Spinal cord (tissue), 10 donors: ENCODE data around the gene IST1. TPM values are rescaled to one million over a fixed set of nuclear protein-coding genes. Genes with fewer than 3 reads are reported as not detected.

ENCODE experiments used
- DNase-seq, 6 donors: peaks; one replicate each; pipeline versions ENCODE4 v3.0.0 to v3.0.0-alpha.2; 2013 to 2015; ENCODE audit warnings: low spot score in 6 of 6, low read depth in 4 of 6
- H3K27ac ChIP-seq: one replicate; pipeline ENCODE4 v1.5.1; 2013; ENCODE audit warnings: low read depth, low read length, control low read depth
- H3K27me3 ChIP-seq: one replicate; pipeline ENCODE4 v1.6.1; 2013; ENCODE audit warnings: low read length; ENCODE audit not compliant: control insufficient read depth, insufficient read depth
- H3K36me3 ChIP-seq: one replicate; pipeline ENCODE4 v1.6.1; 2013; ENCODE audit warnings: low read length; ENCODE audit not compliant: control insufficient read depth, insufficient read depth
- H3K4me1 ChIP-seq: one replicate; pipeline ENCODE4 v1.6.1; 2013; ENCODE audit warnings: low read length; ENCODE audit not compliant: control insufficient read depth, insufficient read depth
- H3K4me3 ChIP-seq: one replicate; pipeline ENCODE4 v1.5.1; 2013; ENCODE audit warnings: low read depth, low read length, control low read depth
- H3K9me3 ChIP-seq: one replicate; pipeline ENCODE4 v1.6.1; 2013; ENCODE audit warnings: low read length; ENCODE audit not compliant: control insufficient read depth, insufficient read depth
- WGBS: methylation state at CpG from one replicate; pipeline ENCODE4 v1.1.5; 2013; ENCODE audit warnings: missing lambda C conversion rate; ENCODE audit not compliant: insufficient coverage; 5-methylcytosine and 5-hydroxymethylcytosine counted together
- polyA plus RNA-seq, 2 donors: library from polyadenylated mRNA; unstranded; fragments of 120-200 nt; gene quantifications; one replicate each; pipeline ENCODE4 v1.2.1, GENCODE V29; 2013; ENCODE audit not compliant: insufficient read length in 2 of 2
- total RNA-seq, 2 donors: library from RNA; depleted of rRNA in 1 of 2; stranded (reverse); fragments of 120-200 nt in 1 of 2; fragments of >200 nt in 1 of 2; gene quantifications; one replicate each; pipeline versions ENCODE4 v1.2.3 to v1.2.4, GENCODE V29; 2013 to 2014
- donor health status: healthy.

IST1 gene
- total and polyA plus RNA-seq, 4 donors = 159 to 243 (median 192) TPM

- no peaks in the 10 kb centered on the region for H3K4me1 ChIP-seq
- H3K27ac ChIP-seq = no peak overlapping the region
- H3K9me3 ChIP-seq = no peaks in the 10 kb centered on the region
- H3K36me3 ChIP-seq = peaks cover 11% of the 10 kb centered on the region
- H3K27me3 ChIP-seq = no peaks in the 10 kb centered on the region
- no peak overlapping the region for H3K4me3 ChIP-seq
- 100% methylated on average over 1 of the region's 6 CpGs for WGBS
- DNase-seq = no peak
These were observed 17.4 kb downstream of the IST1 start for GRCh38 chr16:71912534-71913275.

- Histone ChIP-seq H3K36me3 (peaks cover 18% of the 10 kb centered on the region), H3K4me1 (no peaks in the 10 kb centered on the region), H3K9me3 (no peaks in the 10 kb centered on the region), H3K4me3 (no peak overlapping the region), H3K27me3 (no peaks in the 10 kb centered on the region), H3K27ac (no peak overlapping the region)
- 41% methylated on average over 2 of the region's 2 CpGs for WGBS
- DNase-seq = no peak
These were observed 19.5 kb downstream of the IST1 start for GRCh38 chr16:71914802-71915201.

- Histone ChIP-seq H3K36me3 (peaks cover 19% of the 10 kb centered on the region), H3K27ac (no peak overlapping the region)
- no CpG with 5 or more reads among the region's 2 CpGs for WGBS
These were observed 20.0 kb downstream of the IST1 start for GRCh38 chr16:71915350-71915749.

GRCh38 chr16:71916397-71916920, 21.1 kb downstream of the IST1 start:
- no peaks in the 10 kb centered on the region for H3K9me3 ChIP-seq
- peaks cover 25% of the 10 kb centered on the region for H3K36me3 ChIP-seq
- no peak for DNase-seq
- H3K27ac ChIP-seq = no peak overlapping the region
- H3K4me3 ChIP-seq = no peak overlapping the region
- no peaks in the 10 kb centered on the region for H3K27me3 ChIP-seq
- WGBS = 91% methylated on average over 8 of the region's 11 CpGs
- H3K4me1 ChIP-seq = no peaks in the 10 kb centered on the region

More at GRCh38 chr16:71915350-71915749, 20.0 kb downstream of the IST1 start:
- H3K4me1 ChIP-seq = no peaks in the 10 kb centered on the region
- no peak overlapping the region for H3K4me3 ChIP-seq
- H3K27me3 ChIP-seq = no peaks in the 10 kb centered on the region
- H3K9me3 ChIP-seq = no peaks in the 10 kb centered on the region
- no peak for DNase-seq

- peaks cover 36% of the 10 kb centered on the region for H3K36me3 ChIP-seq
- WGBS = 67% methylated on average over 1 of the region's 6 CpGs
- H3K27me3 ChIP-seq = no peaks in the 10 kb centered on the region
- no peaks in the 10 kb centered on the region for H3K4me1 ChIP-seq
- no peak overlapping the region for H3K4me3 ChIP-seq
- DNase-seq = no peak
- H3K9me3 ChIP-seq = no peaks in the 10 kb centered on the region
- no peak overlapping the region for H3K27ac ChIP-seq
These were observed 22.6 kb downstream of the IST1 start for GRCh38 chr16:71917900-71918299.

- 86% methylated on average over 3 of the region's 3 CpGs for WGBS
- H3K36me3 ChIP-seq = peaks cover 43% of the 10 kb centered on the region
- H3K4me3 ChIP-seq = no peak overlapping the region
- H3K27me3 ChIP-seq = no peaks in the 10 kb centered on the region
- H3K4me1 ChIP-seq = no peaks in the 10 kb centered on the region
- no peak for DNase-seq
- no peak overlapping the region for H3K27ac ChIP-seq
- no peaks in the 10 kb centered on the region for H3K9me3 ChIP-seq
These were observed 23.7 kb downstream of the IST1 start for GRCh38 chr16:71919035-71919434.

- WGBS = 100% methylated on average over 1 of the region's 2 CpGs
- no peak for DNase-seq
These were observed 25.3 kb downstream of the IST1 start for GRCh38 chr16:71920658-71921057.

GRCh38 chr16:71923941-71924690, 28.8 kb downstream of the IST1 start:
- Histone ChIP-seq H3K36me3 (peaks cover 75% of the 10 kb centered on the region), H3K27ac (no peak overlapping the region), H3K4me1 (no peaks in the 10 kb centered on the region), H3K4me3 (no peak overlapping the region), H3K27me3 (no peaks in the 10 kb centered on the region), H3K9me3 (no peaks in the 10 kb centered on the region)
- WGBS = 98% methylated on average over 7 of the region's 10 CpGs
- DNase-seq = no peak

More at GRCh38 chr16:71920658-71921057, 25.3 kb downstream of the IST1 start:
- H3K9me3 ChIP-seq = no peaks in the 10 kb centered on the region
- H3K27ac ChIP-seq = no peak overlapping the region
- H3K27me3 ChIP-seq = no peaks in the 10 kb centered on the region
- peaks cover 57% of the 10 kb centered on the region for H3K36me3 ChIP-seq
- no peak overlapping the region for H3K4me3 ChIP-seq
- no peaks in the 10 kb centered on the region for H3K4me1 ChIP-seq

- Histone ChIP-seq H3K4me3 (no peak overlapping the region), H3K9me3 (no peaks in the 10 kb centered on the region), H3K27ac (no peak overlapping the region), H3K36me3 (peaks cover 70% of the 10 kb centered on the region), H3K4me1 (no peaks in the 10 kb centered on the region), H3K27me3 (no peaks in the 10 kb centered on the region)
- WGBS = no CpG with 5 or more reads among the region's 2 CpGs
- no peak for DNase-seq
These were observed 29.4 kb downstream of the IST1 start for GRCh38 chr16:71924710-71925109.
